ENCODE results near the gene TRIM29. TPM values are rescaled to one million over a fixed set of nuclear protein-coding genes. Genes with fewer than 3 reads are reported as not detected.

TRIM29 gene
- total and polyA plus RNA-seq, 9 donors: 0.11 to 5.9 (median 1.4) TPM; not detected in 1

DNA sequence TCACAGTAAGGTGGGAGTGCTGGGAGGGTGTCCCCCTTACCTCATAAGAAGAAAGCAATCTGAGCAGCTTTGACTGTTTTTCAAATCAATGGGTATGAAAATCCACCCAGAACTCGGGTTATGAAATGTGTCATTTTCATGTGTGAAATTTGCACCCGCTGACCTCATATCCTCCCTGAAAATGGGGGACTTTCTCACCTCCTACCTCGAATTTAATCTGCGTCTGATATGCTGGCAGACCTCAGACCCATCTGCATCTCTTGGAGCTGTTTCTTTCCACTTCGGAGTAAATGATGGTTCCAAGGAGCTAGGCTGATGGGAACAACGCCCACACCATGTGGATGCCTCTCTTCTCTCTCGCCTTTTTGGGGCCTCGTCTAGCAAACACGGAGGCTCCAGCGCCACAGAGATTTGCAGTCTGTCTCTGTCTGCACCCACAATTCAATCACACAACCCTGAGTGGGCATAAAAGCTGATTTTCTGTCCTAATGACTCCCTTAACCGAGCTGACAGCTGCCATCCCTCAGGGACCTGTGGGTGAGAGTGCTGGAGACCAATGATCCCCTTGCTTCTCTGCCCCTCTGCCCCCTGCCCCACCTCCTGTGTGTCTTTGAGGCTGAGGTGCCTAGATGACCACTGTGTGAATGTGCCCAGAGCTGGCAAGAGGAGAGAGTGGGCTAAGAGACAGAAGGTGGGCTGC is 71.0 kb downstream of the TRIM29 start:
- intact Hi-C loops (cut with DNase I): no loop called here
- H3K4me1 ChIP-seq (ENCODE audit: insufficient read depth): no peaks in the 10 kb centered on the region
- no peaks in the 10 kb centered on the region for H3K27me3 ChIP-seq
- H3K36me3 ChIP-seq: no peaks in the 10 kb centered on the region
- 73 to 77% (median 76%) methylated on average over 11 of the region's 11 CpGs for WGBS, 3 donors
- H3K27ac ChIP-seq: no peak overlapping the region
- no peak for DNase-seq
- H3K9me3 ChIP-seq: no peaks in the 10 kb centered on the region
- no peak overlapping the region for H3K4me3 ChIP-seq
- TF ChIP-seq EP300 (IDR thresholded peaks at IDR 0.05) (no peak), POLR2A (IDR thresholded peaks at IDR 0.05) (no peak)
- TF ChIP-seq, protein P1, sequence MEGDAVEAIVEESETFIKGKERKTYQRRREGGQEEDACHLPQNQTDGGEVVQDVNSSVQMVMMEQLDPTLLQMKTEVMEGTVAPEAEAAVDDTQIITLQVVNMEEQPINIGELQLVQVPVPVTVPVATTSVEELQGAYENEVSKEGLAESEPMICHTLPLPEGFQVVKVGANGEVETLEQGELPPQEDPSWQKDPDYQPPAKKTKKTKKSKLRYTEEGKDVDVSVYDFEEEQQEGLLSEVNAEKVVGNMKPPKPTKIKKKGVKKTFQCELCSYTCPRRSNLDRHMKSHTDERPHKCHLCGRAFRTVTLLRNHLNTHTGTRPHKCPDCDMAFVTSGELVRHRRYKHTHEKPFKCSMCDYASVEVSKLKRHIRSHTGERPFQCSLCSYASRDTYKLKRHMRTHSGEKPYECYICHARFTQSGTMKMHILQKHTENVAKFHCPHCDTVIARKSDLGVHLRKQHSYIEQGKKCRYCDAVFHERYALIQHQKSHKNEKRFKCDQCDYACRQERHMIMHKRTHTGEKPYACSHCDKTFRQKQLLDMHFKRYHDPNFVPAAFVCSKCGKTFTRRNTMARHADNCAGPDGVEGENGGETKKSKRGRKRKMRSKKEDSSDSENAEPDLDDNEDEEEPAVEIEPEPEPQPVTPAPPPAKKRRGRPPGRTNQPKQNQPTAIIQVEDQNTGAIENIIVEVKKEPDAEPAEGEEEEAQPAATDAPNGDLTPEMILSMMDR (IDR thresholded peaks at IDR 0.05): no peak

DNA sequence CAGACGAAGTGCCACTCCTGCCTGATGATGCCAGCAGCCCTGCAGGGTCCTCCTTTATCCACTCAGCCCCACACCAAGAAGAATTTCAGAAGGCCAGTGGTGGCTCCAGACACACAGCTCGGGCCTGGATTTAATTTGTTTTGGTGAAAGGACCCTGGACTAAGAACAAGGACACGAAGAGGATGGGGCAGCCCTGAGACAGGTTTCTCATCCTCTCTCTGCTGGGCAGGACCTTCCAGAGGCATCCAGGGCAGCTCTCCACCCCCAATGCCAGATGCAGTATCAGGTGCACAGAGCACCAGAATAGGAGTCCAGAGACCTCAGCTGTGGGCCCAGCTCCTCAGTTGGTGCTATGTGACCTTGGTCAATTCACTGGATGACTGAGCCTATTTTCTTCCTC is 72.0 kb downstream of the TRIM29 start:
- DNase-seq: no peak
- H3K27ac ChIP-seq: no peak overlapping the region
- H3K4me1 ChIP-seq (ENCODE audit: insufficient read depth): no peaks in the 10 kb centered on the region
- WGBS, 3 donors: 78 to 88% (median 78%) methylated on average over 3 of the region's 3 CpGs
- no peak overlapping the region for H3K4me3 ChIP-seq
- H3K9me3 ChIP-seq: no peaks in the 10 kb centered on the region
- H3K36me3 ChIP-seq: no peaks in the 10 kb centered on the region
- no peaks in the 10 kb centered on the region for H3K27me3 ChIP-seq
- intact Hi-C loops (cut with DNase I): no loop called here
- TF ChIP-seq EP300 (IDR thresholded peaks at IDR 0.05): no peak

DNA sequence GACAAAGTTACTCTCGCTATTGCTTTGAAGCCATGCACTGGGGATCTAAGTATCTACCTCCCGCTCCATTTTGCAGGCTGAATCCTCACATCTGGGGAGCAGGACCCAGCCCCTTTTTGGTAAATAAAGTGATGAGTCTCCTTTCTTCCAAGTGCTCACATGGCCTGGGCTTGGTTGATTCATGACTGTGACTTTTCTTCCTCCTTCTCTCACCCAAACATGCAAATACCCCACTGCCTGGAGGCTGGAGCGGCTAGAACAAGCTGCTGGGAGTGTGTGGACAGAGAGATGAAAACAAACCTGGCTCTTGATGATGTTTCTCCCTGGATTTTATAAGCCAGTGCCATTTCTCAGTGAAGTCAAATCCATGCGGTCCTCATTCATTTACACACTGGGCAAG is 72.7 kb downstream of the TRIM29 start:
- DNase-seq: no peak
- intact Hi-C loops (cut with DNase I): no loop called here
- H3K27ac ChIP-seq: no peak overlapping the region
- H3K9me3 ChIP-seq: no peaks in the 10 kb centered on the region
- H3K27me3 ChIP-seq: no peaks in the 10 kb centered on the region
- no peak overlapping the region for H3K4me3 ChIP-seq
- H3K36me3 ChIP-seq: no peaks in the 10 kb centered on the region
- H3K4me1 ChIP-seq (ENCODE audit: insufficient read depth): no peaks in the 10 kb centered on the region
- 94 to 98% (median 96%) methylated on average over 4 of the region's 4 CpGs for WGBS, 3 donors
- TF ChIP-seq EP300 (IDR thresholded peaks at IDR 0.05) (no peak), POLR2A (IDR thresholded peaks at IDR 0.05) (no peak)
- TF ChIP-seq, protein P1 (IDR thresholded peaks at IDR 0.05): no peak

DNA sequence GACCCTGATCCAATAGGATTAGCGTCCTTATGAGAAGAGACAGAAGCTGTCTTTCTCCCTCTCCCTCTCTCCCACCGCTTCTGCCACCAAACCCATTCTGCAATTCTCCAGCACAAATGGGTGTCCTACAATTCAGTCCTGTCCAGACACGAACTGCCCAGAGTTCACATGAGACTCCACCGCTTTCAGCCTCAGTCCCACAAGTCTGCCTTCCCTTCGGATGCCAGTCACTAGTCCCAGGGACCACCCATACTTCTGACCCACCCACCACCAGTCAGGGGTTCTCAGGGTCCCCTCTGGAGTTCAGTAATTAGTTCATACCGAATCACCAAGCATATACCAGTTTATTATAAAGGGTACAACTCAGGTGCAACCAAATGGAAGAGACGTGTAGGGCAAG is 73.6 kb downstream of the TRIM29 start:
- Histone ChIP-seq H3K27ac (no peak overlapping the region), H3K9me3 (no peaks in the 10 kb centered on the region), H3K27me3 (no peaks in the 10 kb centered on the region), H3K36me3 (no peaks in the 10 kb centered on the region), H3K4me1 (ENCODE audit: insufficient read depth) (no peaks in the 10 kb centered on the region), H3K4me3 (no peak overlapping the region)
- intact Hi-C loops (cut with DNase I): no loop called here
- TF ChIP-seq POLR2A (IDR thresholded peaks at IDR 0.05): no peak
- DNase-seq: no peak
- WGBS, 3 donors: 93 to 95% (median 94%) methylated on average over 7 of the region's 7 CpGs

DNA sequence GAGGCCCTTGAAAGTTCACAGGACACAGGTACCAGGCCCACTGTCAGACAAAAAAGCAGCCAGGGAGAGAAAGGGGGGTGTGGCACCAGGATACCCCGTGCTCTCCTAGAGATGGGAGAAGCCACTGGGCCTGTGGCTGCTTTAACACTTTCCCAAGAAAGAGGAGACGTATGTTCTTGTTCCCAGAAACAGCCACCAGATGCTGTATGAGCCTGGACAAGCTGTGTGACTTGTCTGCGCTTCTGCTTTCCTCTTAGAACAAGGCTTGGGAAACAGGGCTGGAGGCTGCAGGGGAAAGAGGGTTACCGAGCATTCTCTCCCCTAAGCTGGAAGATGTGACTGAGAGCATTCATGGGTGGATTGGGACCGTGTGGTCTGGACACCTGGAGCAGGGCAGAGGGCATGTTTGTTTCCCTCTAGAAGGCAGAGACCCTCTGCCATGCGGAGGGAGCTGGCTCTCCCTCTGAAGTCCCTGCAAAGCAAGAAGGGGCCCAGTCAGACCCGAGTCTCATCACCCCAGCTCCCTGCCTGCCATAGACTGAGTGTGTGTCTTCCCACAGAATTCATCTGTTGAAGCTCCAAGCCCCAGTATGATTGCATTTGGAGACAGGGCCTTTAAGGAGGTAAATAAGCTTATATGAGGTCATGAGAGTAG is 74.1 kb downstream of the TRIM29 start:
- no peaks in the 10 kb centered on the region for H3K4me1 ChIP-seq (ENCODE audit: insufficient read depth)
- H3K4me3 ChIP-seq: no peak overlapping the region
- H3K27ac ChIP-seq: no peak overlapping the region
- H3K9me3 ChIP-seq: no peaks in the 10 kb centered on the region
- intact Hi-C loops (cut with DNase I): no loop called here
- TF ChIP-seq, protein P1 (IDR thresholded peaks at IDR 0.05): no peak
- TF ChIP-seq POLR2A (IDR thresholded peaks at IDR 0.05): no peak
- no peak for TF ChIP-seq EP300 (IDR thresholded peaks at IDR 0.05)
- no peaks in the 10 kb centered on the region for H3K27me3 ChIP-seq
- no peak for DNase-seq
- no peaks in the 10 kb centered on the region for H3K36me3 ChIP-seq
- WGBS, 3 donors: 76 to 91% (median 84%) methylated on average over 7 of the region's 7 CpGs

All from ovary (tissue), 9 donors.